Measurements from ENCODE around the gene TPRN.

- TF ChIP-seq CTCF (conservative IDR thresholded peaks at IDR 0.05; ENCODE audit: low read depth, low read length) (no peak), CHD1 (IDR thresholded peaks at IDR 0.05; ENCODE audit: low read depth, low read length) (no peak), RFX5 (IDR thresholded peaks at IDR 0.05; ENCODE audit: low read depth, low read length) (no peak), ELK1 (IDR thresholded peaks at IDR 0.05; ENCODE audit: borderline replicate concordance, low read depth, low read length) (no peak), POLR2A (IDR thresholded peaks at IDR 0.05; ENCODE audit: low read depth, low read length) (no peak), MAFK (IDR thresholded peaks at IDR 0.05; ENCODE audit: low read depth, low read length) (no peak), RAD21 (IDR thresholded peaks at IDR 0.05; ENCODE audit: low read length) (no peak), USF2 (IDR thresholded peaks at IDR 0.05; ENCODE audit: low read depth, low read length) (no peak), CEBPB (IDR thresholded peaks at IDR 0.05; ENCODE audit: low read depth, low read length) (no peak), FOS (IDR thresholded peaks at IDR 0.05; ENCODE audit: low read depth, low read length) (no peak)
These were observed 5.6 kb downstream of the TPRN start for GRCh38 chr9:137194909-137195308.
